GM19035 (cell line): ENCODE data around the gene PRKAR1B.

Experiments used
- ATAC-seq: cut with Tn5 transposase; IDR thresholded peaks from one replicate; pipeline ENCODE4 v1.9.1; 2021; ENCODE audit not compliant: unreplicated experiment

The PRKAR1B gene

GRCh38 chr7:727104-727805 lies at the start of gene PRKAR1B:
PRKAR1B (minus strand) TSS chr7:727281; CDS start chr7:711505, 15,776 bp downstream.
- peak; percentile 63 for ATAC-seq

DNA sequence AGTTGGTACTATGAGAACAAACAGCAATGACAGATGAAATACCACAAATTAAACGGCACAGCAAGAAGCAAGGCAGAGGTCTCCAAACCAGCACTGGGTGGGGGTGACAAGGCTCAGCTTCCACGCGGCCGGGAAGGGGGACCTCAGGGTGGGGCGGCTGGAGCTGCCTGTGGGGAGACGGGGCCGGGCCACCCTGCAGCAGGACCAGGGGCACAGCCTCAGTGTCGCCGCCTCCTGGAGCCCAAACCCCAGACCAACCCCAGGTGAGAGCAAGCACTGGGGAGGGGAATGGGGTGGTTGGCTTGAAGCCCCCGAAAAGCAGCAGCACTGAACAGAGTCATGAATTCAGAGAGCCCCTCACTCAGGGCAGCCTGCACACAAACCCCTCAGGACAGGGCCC lies 49.3 kb upstream of the PRKAR1B start:
- no peak for ATAC-seq

- ATAC-seq, result no peak
Observed at GRCh38 chr7:774161-775109, 47.4 kb upstream of the PRKAR1B start.

DNA sequence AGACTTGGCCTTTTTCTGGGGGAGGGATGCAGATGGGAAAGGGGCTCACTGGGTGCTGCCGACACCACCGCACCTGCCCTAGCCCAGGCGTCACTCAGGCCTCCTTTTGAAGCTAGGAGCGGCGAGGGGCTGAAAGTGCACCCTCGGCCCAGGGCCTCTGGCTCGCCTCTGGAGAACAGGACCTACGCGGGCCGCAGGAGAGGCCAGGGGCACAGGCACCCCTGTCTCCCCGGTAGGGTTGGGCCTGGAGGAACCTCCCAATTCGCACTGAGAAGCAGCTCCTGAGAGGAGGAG lies 46.5 kb upstream of the PRKAR1B start:
- ATAC-seq, result no peak

GRCh38 chr7:772861-773621 lies 46.0 kb upstream of the PRKAR1B start:
- ATAC-seq, result no peak

DNA sequence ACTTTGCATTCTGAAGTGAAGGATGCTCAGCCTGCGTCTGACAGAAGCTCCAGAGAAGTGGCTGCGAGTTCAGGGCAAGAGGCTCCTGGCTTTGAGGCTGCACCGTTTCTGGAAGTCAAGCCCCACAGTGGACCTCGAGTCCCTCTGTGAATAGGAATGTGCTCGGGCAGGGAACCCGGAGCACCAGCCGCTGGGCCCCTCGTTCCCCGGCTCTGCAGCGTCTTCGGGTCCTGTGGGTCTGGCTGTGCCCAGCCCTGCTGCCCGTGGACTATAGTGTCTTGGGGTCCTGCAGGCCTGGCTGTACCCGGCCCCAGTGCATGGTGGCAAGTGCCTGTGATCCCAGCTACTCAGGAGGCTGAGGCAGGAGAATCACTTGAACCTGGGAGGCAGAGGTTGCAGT lies 45.3 kb upstream of the PRKAR1B start:
- ATAC-seq, result no peak

DNA sequence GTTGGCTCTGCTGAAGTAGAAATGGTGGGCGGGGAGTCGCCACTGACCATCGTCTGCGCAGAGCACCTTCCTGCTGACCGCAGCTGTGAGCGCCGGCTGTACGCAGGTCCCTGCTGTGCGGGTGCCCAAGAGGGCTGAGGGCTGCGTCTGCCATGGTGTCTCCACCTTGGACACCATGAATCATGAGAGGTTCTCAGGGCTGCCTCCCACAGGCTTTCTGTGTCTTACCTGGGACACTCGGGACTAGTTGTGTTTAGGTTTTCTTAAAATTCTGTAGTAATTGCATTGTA lies 44.9 kb upstream of the PRKAR1B start:
- ATAC-seq, result no peak

DNA sequence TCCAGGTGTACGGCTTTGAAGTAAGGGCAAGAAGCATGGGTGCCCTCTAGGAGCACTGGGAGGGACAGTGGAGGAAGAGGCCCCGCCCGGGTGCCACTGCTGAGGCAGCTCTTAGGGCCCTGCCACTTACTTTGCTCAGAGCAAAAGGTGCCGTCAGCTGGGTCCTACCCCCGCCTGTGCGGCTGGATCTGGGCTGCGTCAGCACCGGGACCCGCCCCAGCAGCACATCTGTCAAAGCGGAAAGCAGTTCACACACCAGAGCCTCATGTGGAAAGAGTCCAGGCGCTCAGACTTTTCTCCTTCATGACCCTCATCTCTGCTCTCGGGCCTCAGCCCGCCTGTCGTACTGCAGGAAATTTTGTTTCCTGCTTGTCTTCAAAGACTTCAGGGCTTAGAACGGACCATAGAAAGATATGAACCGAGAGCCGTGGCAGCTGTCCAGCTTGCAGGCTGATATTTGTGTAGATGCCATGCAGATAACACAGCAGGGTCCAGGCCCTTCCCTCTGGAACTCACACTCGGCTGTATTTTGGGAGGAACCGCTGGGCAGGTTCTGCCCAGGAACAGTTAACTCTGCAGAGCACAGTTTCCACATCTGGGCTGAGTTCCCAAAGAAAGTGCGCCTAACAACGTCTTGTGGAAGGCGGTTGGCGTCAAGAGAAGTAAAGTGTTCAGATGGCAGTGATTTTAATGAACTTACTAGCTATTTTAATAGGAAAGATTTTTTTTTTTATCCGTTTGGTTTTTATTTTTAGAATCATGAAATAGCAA lies 44.3 kb upstream of the PRKAR1B start:
- ATAC-seq, result no peak

DNA sequence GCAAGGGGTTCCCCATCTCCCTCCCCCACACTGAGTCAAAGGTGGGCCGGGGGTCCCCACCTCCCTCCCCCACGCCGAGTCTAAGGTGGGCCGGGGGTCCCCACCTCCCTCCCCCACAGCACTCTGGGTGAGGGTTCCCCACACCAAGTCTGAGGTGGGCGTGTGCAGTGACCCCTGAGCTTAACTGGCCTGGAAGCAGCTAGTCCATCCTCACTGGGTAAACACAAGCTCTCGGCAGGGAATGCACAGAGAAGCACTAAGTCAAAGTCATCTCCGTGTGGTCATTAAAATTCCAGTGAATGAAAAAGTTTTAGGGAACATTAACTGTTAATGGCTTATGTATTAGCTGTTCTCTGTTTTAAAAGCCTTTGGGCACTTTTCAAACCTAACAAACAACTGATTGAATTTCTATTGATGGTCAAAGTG lies 43.7 kb upstream of the PRKAR1B start:
- ATAC-seq, result no peak

DNA sequence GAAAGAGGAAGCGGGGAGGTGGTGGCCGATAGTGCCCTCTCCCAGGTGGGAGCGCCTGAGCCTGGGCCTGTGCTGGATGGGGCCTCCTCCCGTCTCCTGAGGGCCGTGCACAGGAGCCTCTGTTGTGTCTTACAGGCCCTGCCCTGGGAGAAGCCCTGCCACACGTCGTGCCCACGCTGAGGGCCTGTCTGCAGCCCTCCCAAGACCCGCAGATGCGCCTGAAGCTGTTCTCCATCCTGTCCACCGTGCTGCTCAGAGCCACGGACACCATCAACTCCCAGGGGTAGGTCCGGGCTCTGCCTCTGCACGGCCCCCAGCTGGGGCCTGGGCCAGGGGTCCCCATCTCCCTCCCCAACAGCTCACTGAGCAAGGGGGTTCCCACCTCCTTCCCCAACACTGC lies 43.3 kb upstream of the PRKAR1B start:
- no peak for ATAC-seq

- ATAC-seq, result no peak
Observed at GRCh38 chr7:768881-769504, 41.9 kb upstream of the PRKAR1B start.

DNA sequence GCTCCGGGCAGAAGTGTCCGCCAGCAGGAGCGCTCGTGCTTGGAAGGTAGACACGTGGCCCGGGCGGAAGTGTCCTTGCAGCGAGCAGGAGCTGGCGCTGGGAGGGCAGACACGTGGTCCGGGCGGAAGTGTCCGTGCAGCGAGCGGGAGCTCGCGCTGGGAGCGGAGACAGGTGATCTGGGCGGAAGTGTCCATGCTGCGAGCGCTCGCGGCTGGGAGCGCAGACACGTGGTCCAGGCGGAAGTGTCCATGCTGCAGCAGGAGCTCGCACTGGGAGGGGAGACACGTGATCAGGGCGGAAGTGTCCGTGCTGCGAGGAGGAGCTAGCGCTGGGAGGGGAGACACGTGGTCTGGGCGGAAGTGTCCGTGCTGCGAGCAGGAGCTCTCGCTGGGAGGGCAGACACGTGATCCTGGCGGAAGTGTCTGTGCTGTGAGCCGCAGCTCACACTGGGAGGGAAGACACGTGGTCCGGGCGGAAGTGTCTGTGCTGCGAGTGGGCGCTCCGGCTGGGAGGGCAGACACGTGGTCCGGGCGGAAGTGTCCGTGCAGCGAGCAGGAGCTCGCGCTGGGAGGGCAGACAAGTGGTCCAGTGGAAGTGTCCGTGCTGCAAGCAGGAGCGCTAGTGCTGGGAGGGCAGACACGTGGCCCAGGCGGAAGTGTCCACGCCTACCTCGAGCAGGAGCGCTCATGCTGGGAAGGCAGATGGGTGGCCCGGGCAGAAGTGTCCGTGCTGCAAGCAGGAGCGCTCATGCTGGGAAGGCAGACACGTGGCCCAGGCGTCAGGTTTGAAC lies 41.1 kb upstream of the PRKAR1B start:
- ATAC-seq, result no peak

DNA sequence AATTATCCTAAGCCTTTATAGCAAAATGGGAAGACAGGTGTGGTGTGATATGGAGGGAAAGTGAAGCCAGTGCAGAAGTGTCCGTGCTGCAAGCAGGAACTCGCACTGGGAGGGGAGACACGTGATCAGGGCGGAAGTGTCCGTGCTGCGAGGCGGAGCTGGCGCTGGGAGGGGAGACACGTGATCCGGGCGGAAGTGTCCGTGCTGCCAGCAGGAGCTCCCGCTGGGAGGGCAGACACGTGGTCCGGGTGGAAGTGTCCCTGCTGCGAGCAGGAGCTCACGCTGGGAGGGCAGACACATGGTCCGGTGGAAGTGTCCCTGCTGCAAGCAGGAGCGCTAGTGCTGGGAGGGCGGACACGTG lies 40.5 kb upstream of the PRKAR1B start:
- no peak for ATAC-seq

DNA sequence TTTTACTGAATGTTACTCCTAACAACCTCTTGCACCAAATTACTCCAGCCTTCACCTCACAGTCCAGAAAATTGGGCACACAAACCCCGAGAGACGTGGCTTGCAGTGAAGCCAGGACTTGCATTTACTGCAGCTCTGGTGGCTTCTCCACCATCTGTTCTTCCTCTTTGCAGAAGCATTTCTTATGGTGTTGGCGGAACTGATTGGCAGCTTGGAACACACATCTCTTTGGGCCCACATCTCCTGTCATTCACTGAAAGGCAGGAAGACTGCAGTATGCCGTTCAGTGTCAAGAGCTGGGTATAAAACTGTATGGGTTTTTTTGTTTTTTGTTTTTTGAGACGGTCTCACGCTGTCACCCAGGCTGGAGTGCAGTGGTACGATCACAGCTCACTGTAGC lies 38.3 kb upstream of the PRKAR1B start:
- no peak for ATAC-seq

- ATAC-seq, result no peak
Observed at GRCh38 chr7:763762-764161, 36.7 kb upstream of the PRKAR1B start.

GRCh38 chr7:762885-763284 lies 35.8 kb upstream of the PRKAR1B start:
- no peak for ATAC-seq

DNA sequence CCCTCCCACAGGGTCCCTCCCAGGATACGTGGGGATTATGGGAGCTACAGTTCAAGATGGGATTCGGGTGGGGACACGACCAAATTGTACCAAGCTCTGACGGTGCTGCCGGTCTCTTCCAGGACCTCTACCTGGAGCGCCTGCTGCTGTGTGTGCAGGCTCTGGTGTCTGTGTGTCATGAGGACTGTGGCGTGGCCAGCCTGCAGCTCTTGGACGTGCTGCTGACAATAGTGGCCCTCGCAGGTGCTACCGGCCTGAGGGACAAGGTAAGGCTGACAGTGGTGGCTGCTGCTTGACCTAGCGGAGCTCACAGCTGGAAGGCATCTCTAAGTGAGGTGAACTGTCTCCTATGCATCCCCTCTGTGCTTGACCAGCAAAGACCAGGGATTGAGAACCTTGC lies 34.5 kb upstream of the PRKAR1B start:
- ATAC-seq, result no peak

GRCh38 chr7:761101-761500 lies 34.0 kb upstream of the PRKAR1B start:
- no peak for ATAC-seq

- ATAC-seq, result no peak
Observed at GRCh38 chr7:760006-760405, 32.9 kb upstream of the PRKAR1B start.

DNA sequence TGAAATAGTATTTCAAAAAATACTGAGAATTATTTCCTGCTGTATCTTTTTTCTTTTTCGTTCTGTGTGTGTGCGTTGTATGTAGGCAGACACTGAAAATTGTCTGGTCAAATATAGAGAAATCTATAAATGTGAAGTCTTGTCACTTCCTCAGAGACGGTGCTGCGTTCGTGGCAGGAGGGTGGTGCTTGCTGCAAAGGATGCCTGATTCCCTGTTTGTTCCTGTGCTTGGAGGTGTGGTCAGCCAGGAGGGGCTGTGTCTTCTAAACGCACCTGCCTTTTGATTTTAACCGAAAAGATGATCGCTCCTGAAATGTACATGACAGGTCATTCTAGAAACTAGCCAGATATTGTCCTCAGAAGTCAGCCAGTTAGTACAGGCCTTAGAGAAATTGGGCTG lies 32.5 kb upstream of the PRKAR1B start:
- no peak for ATAC-seq
